Pancreas (tissue), 10 donors: ENCODE data around the gene SP2. TPM values are rescaled to one million over a fixed set of nuclear protein-coding genes. Genes with fewer than 3 reads are reported as not detected.

ENCODE experiments used
- ATAC-seq, 4 donors: fragments of 200-7000 bp; cut with Tn5 transposase; one replicate each; pipeline versions ENCODE4 v1.8.0 to v1.9.1; 2020; ENCODE audit warnings: mild to moderate bottlenecking in 4 of 4, moderate library complexity in 4 of 4
- DNase-seq, 6 donors: peaks; one replicate each; pipeline ENCODE4 v3.0.0-alpha.2; 2020
- FAIRE-seq: peaks from 2 replicates; lab custom pipeline; 2012; peaks lifted over from hg19 to GRCh38; lab: Jason Lieb, UNC
- H3K27ac ChIP-seq, 4 donors: fragments of 200-600 bp; sonication (generic); 1 replicate in 3 of 4; 2 replicates in 1 of 4; pipeline versions ENCODE4 v1.5.0 to v1.8.0; 2020
- H3K27me3 ChIP-seq, 4 donors: fragments of 200-600 bp; one replicate each; pipeline ENCODE4 v1.8.0; 2021
- H3K36me3 ChIP-seq, 3 donors: fragments of 200-600 bp; sonication (generic) in 1 of 3; one replicate each; pipeline versions ENCODE4 v1.5.0 to v1.8.0; 2020 to 2021
- H3K4me1 ChIP-seq, 3 donors: fragments of 200-600 bp; one replicate each; pipeline ENCODE4 v1.8.0; 2021
- H3K4me3 ChIP-seq, 4 donors: fragments of 200-600 bp; sonication (generic) in 2 of 4; one replicate each; pipeline versions ENCODE4 v1.5.0 to v1.8.0; 2020 to 2021
- H3K9me3 ChIP-seq, 4 donors: fragments of 200-600 bp; one replicate each; pipeline ENCODE4 v1.8.0; 2021
- CTCF ChIP-seq, 4 donors: fragments of 200-600 bp; sonication (generic) in 3 of 4; IDR thresholded peaks; one replicate each; pipeline versions ENCODE4 v1.5.0 to v1.8.0; 2021; ENCODE audit warnings: antibody characterized with exemption in 4 of 4
- WGBS, 2 donors: extraction: QIAGEN DNeasy Blood & Tissue Kit; methylation state at CpG; one replicate each; pipeline ENCODE4 v1.1.7; 2013; 5-methylcytosine and 5-hydroxymethylcytosine counted together
- intact Hi-C, 3 donors: fragments of 100-400 bp; cut with DNase I; formaldehyde crosslinking; loops; one replicate each; pipeline versions ENCODE4 v1.11.1 to v1.14.2; 2022
- polyA plus RNA-seq, 2 donors: library from polyadenylated mRNA; stranded (reverse); fragments of 200-250 nt; gene quantifications; one replicate each; pipeline ENCODE4 v1.2.3, GENCODE V29; 2013
- total RNA-seq, 6 donors: library from RNA; stranded (reverse); fragmentation: NEBNext Ultra II Directional in 4 of 6; extraction: Animal tissue kit (Norgen Biotek cat#: 25700) in 4 of 6; gene quantifications; one replicate each; pipeline versions ENCODE4 v1.2.1 to v1.2.4, GENCODE V29; 2021 to 2023
- donor health status: healthy with polysubstance abuse.
- donor health status: DM: no; HTN: no; CAD: no; lungs with moderate emphysema.
- donor health status: DM: no; HTN: no; CAD: no.
- donor health status: control.
- donor health status: control.
- donor health status: Bipolar disorder and iron deficiency.
- donor health status: DM: yes; HTN: yes; CAD: no.
- donor health status: DM: no; HTN: no; CAD: no.
- donor health status: DM: no; HTN: no; CAD: no.
- donor health status: DM: yes; HTN: yes; CAD: no.

SP2 gene
- total and polyA plus RNA-seq, 8 donors = 5.2 to 8.8 (median 6.9) TPM

GRCh38 chr17:47873200-47874090 is 22.6 kb upstream of the SP2 start:
- Histone ChIP-seq H3K9me3 (no peaks in the 10 kb centered on the region), H3K4me1 (no peaks in the 10 kb centered on the region), H3K4me3 (no peak overlapping the region), H3K27ac (no peak overlapping the region), H3K36me3 (no peaks in the 10 kb centered on the region), H3K27me3 (peaks cover 0 to 5% (median 0%) of the 10 kb centered on the region in 4 donors)
- ATAC-seq (no peak), DNase-seq (no peak), FAIRE-seq (no peak)
- 60 to 65% methylated on average over 4 of the region's 4 CpGs for WGBS, 2 donors
- no peak for TF ChIP-seq CTCF (IDR thresholded peaks at IDR 0.05)
- intact Hi-C loops = no loop called here

- Histone ChIP-seq H3K27ac (no peak overlapping the region), H3K4me1 (no peaks in the 10 kb centered on the region), H3K4me3 (no peak overlapping the region), H3K27me3 (peaks cover 0 to 5% (median 0%) of the 10 kb centered on the region in 4 donors), H3K9me3 (no peaks in the 10 kb centered on the region), H3K36me3 (no peaks in the 10 kb centered on the region)
- FAIRE-seq (no peak), ATAC-seq (no peak), DNase-seq (no peak)
- TF ChIP-seq CTCF (IDR thresholded peaks at IDR 0.05) = no peak
- intact Hi-C loops = no loop called here
- WGBS, 2 donors = 49 to 57% methylated on average over 11 of the region's 11 CpGs
Observed at GRCh38 chr17:47875011-47875985, 20.7 kb upstream of the SP2 start.

- no peaks in the 10 kb centered on the region for H3K27me3 ChIP-seq
- intact Hi-C loops = no loop called here
- ATAC-seq (no peak), FAIRE-seq (no peak), DNase-seq (no peak)
- H3K4me1 ChIP-seq = no peaks in the 10 kb centered on the region
- H3K9me3 ChIP-seq = no peaks in the 10 kb centered on the region
- WGBS, 2 donors = 50 to 59% methylated on average over 9 of the region's 9 CpGs
- no peak overlapping the region for H3K27ac ChIP-seq
- no peak for TF ChIP-seq CTCF (IDR thresholded peaks at IDR 0.05)
- H3K4me3 ChIP-seq = no peak overlapping the region
- H3K36me3 ChIP-seq = no peaks in the 10 kb centered on the region
Observed at GRCh38 chr17:47877368-47878034, 18.5 kb upstream of the SP2 start.

GRCh38 chr17:47878203-47879027 is 17.6 kb upstream of the SP2 start:
- Histone ChIP-seq H3K27me3 (no peaks in the 10 kb centered on the region), H3K4me1 (no peaks in the 10 kb centered on the region), H3K9me3 (no peaks in the 10 kb centered on the region), H3K4me3 (no peak overlapping the region), H3K27ac (no peak overlapping the region), H3K36me3 (no peaks in the 10 kb centered on the region)
- DNase-seq = no peak
- no peak for TF ChIP-seq CTCF (IDR thresholded peaks at IDR 0.05)
- FAIRE-seq = no peak
- WGBS, 2 donors = 45 to 46% methylated on average over 10 of the region's 10 CpGs
- ATAC-seq = no peak
- intact Hi-C loops = no loop called here
